NCI-H2107 (cell line): ENCODE data around the gene KCNAB3.

Experiments
- DNase-seq: peaks from one replicate; lab custom pipeline; 2025; lab: John Stamatoyannopoulos, UW

The KCNAB3 gene

DNA sequence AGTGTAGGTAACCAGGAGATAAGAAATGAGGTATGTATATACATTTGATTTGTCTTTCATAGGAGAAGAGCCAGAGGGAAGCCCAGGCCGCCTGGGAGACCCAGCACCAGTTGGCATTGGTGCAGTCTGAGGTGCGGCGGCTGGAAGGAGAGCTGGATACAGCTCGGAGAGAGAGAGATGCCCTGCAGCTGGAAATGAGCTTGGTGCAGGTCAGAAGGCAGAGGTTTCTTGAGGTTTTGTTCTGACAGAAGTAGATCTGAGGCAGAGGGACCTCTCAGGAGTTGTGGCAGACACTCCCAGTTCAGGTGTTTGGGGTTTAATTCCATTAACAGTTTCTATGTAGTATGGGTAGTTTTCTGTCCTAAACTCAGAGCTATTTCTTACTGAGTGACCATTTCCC is 10.4 kb upstream of the KCNAB3 start:
- no peak for DNase-seq

- DNase-seq: no peak
Observed at GRCh38 chr17:7935859-7936258, 6.2 kb upstream of the KCNAB3 start.

DNA sequence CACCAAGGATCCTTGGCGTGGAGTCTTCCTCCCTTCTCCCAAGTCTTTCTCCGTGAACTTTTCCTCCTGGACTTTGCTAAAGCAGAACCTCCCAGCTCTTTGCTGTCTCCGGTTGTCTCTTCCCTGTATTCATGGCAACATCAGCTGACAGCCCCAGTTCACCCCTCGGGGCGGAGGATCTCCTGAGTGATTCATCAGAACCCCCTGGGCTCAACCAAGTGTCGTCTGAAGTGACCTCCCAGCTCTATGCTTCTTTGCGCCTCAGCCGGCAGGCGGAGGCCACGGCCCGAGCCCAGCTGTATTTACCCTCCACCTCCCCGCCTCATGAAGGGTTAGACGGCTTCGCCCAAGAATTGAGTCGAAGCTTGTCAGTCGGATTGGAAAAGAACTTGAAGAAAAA is 3.3 kb upstream of the KCNAB3 start:
- DNase-seq: no peak

DNA sequence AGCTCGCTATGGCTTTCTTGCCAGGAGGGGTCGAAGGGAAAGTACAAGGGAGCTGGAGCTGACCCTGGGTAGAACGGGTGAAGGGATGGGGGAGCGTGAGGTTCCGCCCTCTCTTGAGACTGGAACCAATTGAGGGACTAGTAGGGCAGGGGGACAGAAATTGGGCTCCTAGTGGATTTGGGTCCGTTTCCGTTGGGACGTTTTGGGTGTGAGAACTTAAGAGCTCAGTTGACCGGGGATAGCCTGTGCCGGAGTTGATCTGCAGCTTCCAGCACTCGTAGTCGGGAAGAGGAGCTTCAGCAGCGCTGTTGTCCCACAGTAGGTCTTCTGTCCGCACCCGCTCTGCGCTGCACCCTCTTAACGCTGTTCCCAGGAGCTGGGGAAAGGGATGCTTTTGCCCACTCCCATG is 2.8 kb upstream of the KCNAB3 start:
- no peak for DNase-seq

- peak; percentile 82 for DNase-seq
Observed at GRCh38 chr17:7931709-7932482, 2.2 kb upstream of the KCNAB3 start, which contains the start of the genes CNTROB and TRAPPC1. TSS of gene CNTROB (plus strand) at chr17:7932206. CDS start at chr17:7933080, 874 bp downstream. TSS of gene TRAPPC1 (minus strand) at chr17:7931946. CDS start at chr17:7931829, 117 bp downstream.

- no peak for DNase-seq
Observed at GRCh38 chr17:7930841-7931631, 1.4 kb upstream of the KCNAB3 start.

GRCh38 chr17:7927596-7927995 is 2.1 kb downstream of the KCNAB3 start:
- no peak for DNase-seq

DNA sequence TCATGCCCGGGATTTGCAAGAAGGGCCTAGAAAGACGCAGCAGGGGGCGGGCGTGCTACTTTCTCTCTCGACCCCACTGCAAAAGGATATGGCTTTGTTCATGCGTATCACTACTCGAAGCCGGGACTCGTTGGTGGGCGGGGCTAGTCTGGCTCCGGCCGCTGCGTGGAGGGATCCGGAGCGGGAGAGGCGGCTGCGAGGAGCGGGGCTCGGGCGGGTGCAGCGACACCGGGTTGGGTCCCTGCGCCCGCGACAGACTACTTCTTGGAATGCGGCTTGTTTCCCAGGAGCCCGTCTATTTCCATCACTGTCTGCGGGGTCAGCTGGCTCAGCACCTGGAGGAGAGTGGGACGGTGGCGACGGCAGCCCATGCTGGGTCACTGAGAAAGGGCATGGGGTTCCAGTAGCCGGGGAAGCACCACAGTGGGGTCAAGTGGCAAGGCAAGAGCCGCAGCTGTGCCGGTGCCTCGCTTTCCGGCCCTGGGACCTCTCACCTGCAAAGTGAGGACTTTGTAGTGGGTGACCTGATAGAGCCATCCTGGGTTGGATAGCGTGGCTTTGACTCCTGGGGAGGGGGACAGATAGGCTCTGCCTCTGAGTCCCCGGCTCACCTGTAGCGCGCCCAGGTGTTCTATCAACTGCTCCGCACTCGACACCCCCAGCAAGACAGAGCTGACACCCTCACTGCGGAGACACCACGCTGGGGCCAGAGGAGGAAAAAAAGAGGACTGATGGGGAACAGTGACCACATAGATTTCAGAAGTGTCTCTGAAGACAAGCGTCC is 6.6 kb downstream of the KCNAB3 start:
- no peak for DNase-seq

DNA sequence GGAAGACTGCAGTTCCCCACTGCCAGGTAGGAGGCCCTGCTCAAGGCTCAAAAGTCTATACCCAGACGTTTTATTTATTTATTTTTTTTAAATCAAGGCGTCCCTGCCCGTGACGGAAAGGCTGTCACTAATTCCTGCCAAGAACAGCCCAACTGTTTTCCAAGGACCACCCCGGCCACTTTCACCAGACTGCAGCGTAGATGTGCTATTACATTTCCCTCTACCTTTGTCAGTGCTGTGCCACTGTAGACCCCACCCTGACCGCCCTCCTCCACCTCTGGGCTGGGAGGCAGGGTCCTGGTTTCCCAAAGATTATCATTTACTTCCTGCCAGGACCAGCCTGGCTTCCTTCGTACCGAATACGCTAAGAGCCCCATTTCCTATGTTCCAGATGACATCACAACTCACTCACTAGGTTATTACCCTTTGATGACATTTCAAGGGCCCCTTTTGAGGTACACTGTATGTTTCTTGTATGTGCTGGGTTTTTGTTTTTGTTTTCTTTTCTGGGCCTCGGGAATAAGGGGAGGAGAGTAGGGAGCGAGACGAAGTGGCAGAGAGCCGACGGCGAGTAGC is 7.3 kb downstream of the KCNAB3 start:
- DNase-seq: no peak

DNA sequence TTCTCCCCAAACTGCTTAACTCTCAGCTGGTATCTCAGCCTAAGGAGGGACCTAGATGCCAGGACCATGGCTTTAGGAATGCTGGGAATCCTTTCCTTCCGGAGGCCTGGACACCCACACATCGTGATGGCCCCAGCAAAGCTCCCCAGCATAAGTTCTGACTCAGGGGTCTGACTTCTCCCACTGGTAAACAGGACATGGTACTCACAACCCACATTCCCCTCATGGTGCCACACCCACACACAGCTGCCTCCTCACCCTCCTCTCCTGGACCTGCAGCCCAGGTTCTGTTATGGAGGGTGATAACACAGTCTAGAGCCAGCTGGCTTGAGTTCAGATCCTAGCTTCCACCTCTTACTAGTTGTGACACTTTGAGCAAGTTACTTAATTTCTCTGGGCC is 12.8 kb downstream of the KCNAB3 start:
- DNase-seq: no peak

DNA sequence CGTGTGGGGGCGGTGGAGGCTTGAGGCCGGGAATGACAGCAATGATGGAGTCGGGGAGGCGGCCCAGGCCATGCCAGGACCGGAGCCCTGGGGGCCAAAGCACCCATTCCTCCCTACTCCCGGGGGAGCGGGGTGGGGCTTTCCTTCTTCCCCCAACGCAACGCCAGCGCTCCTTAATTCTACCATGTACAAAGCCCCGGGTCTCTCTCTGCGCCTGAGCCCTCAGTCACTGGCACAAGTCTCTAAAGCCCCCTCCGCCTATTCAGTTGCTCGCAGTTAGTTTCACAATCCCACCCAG is 13.3 kb downstream of the KCNAB3 start:
- no peak for DNase-seq

GRCh38 chr17:7915611-7916384 is 13.9 kb downstream of the KCNAB3 start, which contains the start of gene RNF227:
TSS of gene RNF227 (minus strand) at chr17:7916289. CDS start at chr17:7916195, 94 bp downstream.
- peak; percentile 78 for DNase-seq

GRCh38 chr17:7915179-7915610 is 14.5 kb downstream of the KCNAB3 start:
- no peak for DNase-seq

GRCh38 chr17:7912927-7913524 is 16.6 kb downstream of the KCNAB3 start:
- DNase-seq: no peak

GRCh38 chr17:7911116-7911515 is 18.5 kb downstream of the KCNAB3 start:
- no peak for DNase-seq

DNA sequence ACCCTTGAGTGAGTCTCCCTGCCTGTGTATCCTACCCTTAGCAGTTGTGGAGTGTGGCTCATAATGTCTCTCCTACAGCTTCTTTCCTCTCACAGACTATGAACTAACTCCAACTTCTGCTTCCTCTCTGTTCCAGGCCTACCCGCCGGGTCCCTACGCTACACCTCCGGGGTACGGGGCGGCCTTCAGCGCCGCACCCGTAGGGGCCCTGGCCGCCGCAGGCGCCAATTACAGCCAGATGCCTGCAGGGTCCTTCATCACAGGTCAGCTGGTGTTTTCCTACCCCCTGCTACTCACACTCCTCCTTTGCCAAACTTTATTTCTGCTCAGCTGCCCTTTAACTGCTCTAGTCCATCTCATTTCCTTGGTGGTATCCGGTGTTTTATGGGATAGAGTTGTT is 18.9 kb downstream of the KCNAB3 start:
- DNase-seq: no peak

DNA sequence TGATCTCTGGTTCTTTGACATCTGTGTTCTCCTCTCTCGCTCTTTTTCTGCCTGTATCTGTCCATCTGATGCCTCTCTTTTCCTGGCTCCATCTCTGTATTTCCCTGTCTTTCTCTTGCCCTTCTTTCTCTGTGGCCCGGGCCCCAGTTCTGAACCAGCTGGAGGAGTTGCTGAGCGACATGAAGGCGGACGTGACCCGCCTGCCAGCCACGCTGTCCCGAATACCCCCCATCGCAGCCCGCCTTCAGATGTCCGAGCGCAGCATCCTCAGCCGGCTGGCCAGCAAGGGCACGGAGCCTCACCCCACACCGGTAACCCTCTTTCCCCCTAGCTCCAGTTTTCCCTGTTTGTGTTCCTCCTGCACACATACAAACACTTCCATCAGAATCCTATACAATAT is 19.4 kb downstream of the KCNAB3 start:
- no peak for DNase-seq

GRCh38 chr17:7909089-7909488 is 20.6 kb downstream of the KCNAB3 start:
- no peak for DNase-seq

DNA sequence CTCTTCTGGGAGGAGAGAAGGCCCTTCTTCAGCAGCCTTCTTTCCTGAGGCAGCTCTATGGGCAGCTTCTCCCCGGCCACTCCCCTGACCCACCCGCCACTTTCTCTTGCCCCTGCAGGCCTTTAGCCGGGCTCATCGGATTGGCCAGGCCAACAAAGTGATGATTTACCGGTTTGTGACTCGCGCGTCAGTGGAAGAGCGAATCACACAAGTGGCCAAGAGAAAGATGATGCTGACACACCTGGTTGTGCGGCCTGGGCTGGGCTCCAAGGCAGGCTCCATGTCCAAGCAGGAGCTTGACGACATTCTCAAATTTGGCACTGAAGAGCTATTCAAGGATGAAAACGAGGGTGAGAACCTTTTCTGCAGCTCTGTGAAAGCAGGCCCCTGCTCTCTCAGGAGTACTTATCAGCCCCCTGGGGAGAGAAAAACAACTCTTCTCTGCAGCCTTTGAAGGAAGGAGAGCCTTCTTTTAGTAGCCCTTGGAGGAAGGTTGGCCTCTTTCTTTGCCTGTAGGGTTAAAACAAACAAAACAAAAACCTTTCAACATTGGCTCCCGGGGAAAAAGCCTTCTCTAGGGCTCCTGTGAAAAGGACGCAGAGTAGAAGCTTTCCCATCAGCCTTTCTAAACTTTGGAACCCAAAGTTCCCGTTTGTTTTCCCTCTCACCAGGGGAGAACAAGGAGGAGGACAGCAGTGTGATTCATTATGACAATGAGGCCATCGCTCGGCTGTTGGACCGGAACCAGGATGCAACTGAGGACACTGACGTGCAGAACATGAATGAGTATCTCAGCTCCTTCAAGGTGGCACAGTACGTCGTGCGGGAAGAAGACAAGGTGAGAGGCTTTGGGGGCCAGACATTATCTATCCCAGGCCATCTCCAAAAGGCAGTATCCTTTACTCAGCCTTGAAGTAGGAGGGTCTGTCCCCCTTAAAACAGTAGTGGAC is 26.2 kb downstream of the KCNAB3 start:
- DNase-seq: no peak

GRCh38 chr17:7897773-7898172 is 31.9 kb downstream of the KCNAB3 start:
- no peak for DNase-seq
